A549 (cell line): ENCODE data around the gene EPB41L5. TPM values are rescaled to one million over a fixed set of nuclear protein-coding genes. Genes with fewer than 3 reads are reported as not detected.

Experiments used
- ATAC-seq, 2 experiments: fragments of 200-7000 bp in 1 of 2; fragments of >200 bp in 1 of 2; cut with Nextera tagmentation in 1 of 2; cut with Tn5 transposase in 1 of 2; 3 replicates each; pipeline versions ENCODE4 v1.8.0 to v1.9.1; 2018 to 2020; ENCODE audit warnings: mild to moderate bottlenecking in 1 of 2, moderate library complexity in 1 of 2
- CTCF ChIA-PET: fragments of 300-600 bp; sonication (Branson Sonifier 250); formaldehyde crosslinking; extraction: SDS; loops from one replicate; lab custom pipeline; 2021; ENCODE audit warnings: antibody characterized with exemption, inconsistent platforms; lab: Yijun Ruan, JAX
- POLR2A ChIA-PET: fragments of 350-600 bp; formaldehyde crosslinking; extraction: SDS; loops from one replicate; lab custom pipeline; 2021; ENCODE audit warnings: antibody characterized with exemption, inconsistent platforms; lab: Yijun Ruan, JAX
- DNase-seq, 2 experiments: peaks; one replicate each; pipeline versions ENCODE4 v3.0.0 to v3.0.0-alpha.2; 2011 to 2016; ENCODE audit warnings: low read depth in 1 of 2, low spot score in 1 of 2
- FAIRE-seq: peaks from 2 replicates; lab custom pipeline; 2011; peaks lifted over from hg19 to GRCh38; lab: Jason Lieb, UNC
- H3K27ac ChIP-seq, 2 experiments: fragments of >200 bp; sonication (Bioruptor Twin); formaldehyde crosslinking; 3 replicates each; pipeline ENCODE4 v1.5.1; 2016 to 2017
- H3K4me1 ChIP-seq: fragments of >200 bp; sonication (Bioruptor Twin); formaldehyde crosslinking; 3 replicates; pipeline ENCODE4 v1.6.1; 2016
- H3K4me2 ChIP-seq: fragments of >200 bp; sonication (Bioruptor Twin); formaldehyde crosslinking; 3 replicates; pipeline ENCODE4 v1.6.1; 2016
- H3K4me3 ChIP-seq: fragments of >200 bp; sonication (Bioruptor Twin); formaldehyde crosslinking; 3 replicates; pipeline ENCODE4 v1.5.1; 2016
- H3K9me3 ChIP-seq: fragments of >200 bp; sonication (Bioruptor Twin); formaldehyde crosslinking; 3 replicates; pipeline ENCODE4 v1.6.1; 2016
- BHLHE40 ChIP-seq: IDR thresholded peaks from 2 replicates; pipeline ENCODE4 v1.6.1; 2012; ENCODE audit warnings: low read depth, low read length, inconsistent platforms
- CHD4 ChIP-seq: fragments of 200-600 bp; sonication (generic); IDR thresholded peaks from 2 replicates; pipeline ENCODE4 v1.6.1; 2016; ENCODE audit warnings: antibody characterized with exemption, mild to moderate bottlenecking, borderline replicate concordance
- ESRRA ChIP-seq: fragments of 150-350 bp; IDR thresholded peaks from 2 replicates; pipeline ENCODE4 v1.6.1; 2014; ENCODE audit warnings: mild to moderate bottlenecking, low read length, borderline replicate concordance
- FOSB ChIP-seq: fragments of 250-450 bp; sonication (Bioruptor Pico); IDR thresholded peaks from 2 replicates; pipeline ENCODE4 v1.5.0; 2020; ENCODE audit warnings: mild to moderate bottlenecking, moderate library complexity
- FOSL2 ChIP-seq, 2 experiments: fragments of 450-650 bp in 1 of 2; fragments of >200 bp in 1 of 2; sonication (Bioruptor Twin) in 1 of 2; formaldehyde crosslinking; IDR thresholded peaks; 2 replicates each; pipeline versions ENCODE4 v1.5.0 to v1.6.1; 2016 to 2020; ENCODE audit warnings: mild to moderate bottlenecking in 1 of 2, moderate library complexity in 1 of 2
- GATA3 ChIP-seq: IDR thresholded peaks from 2 replicates; pipeline ENCODE4 v1.6.1; 2012; ENCODE audit warnings: borderline replicate concordance
- KDM1A ChIP-seq: fragments of 200-600 bp; sonication (generic); IDR thresholded peaks from 2 replicates; pipeline ENCODE4 v1.6.1; 2016; ENCODE audit warnings: low read depth, mild to moderate bottlenecking
- MYC ChIP-seq: IDR thresholded peaks from 2 replicates; pipeline ENCODE4 v1.6.1; 2012; ENCODE audit warnings: mild to moderate bottlenecking, inconsistent platforms, low read length, improper control_type of control experiment, borderline replicate concordance
- NPAS2 ChIP-seq: fragments of 250-450 bp; sonication (Bioruptor Pico); IDR thresholded peaks from 2 replicates; pipeline ENCODE4 v1.8.0; 2022; ENCODE audit warnings: mild to moderate bottlenecking, moderate library complexity, borderline replicate concordance
- NR3C1 ChIP-seq: fragments of >200 bp; sonication (Bioruptor Twin); formaldehyde crosslinking; IDR thresholded peaks from 3 replicates; pipeline ENCODE4 v1.6.1; 2017
- PHF8 ChIP-seq: fragments of 200-600 bp; sonication (generic); IDR thresholded peaks from 2 replicates; pipeline ENCODE4 v1.6.1; 2016; ENCODE audit warnings: low read depth, mild to moderate bottlenecking, antibody characterized with exemption, moderate library complexity, borderline replicate concordance
- POLR2A ChIP-seq: IDR thresholded peaks from 2 replicates; pipeline ENCODE4 v1.6.1; 2012; ENCODE audit warnings: mild to moderate bottlenecking, low read length
- POLR2AphosphoS2 ChIP-seq: conservative IDR thresholded peaks from 2 replicates; pipeline ENCODE4 v1.6.1; 2012; ENCODE audit warnings: low read length, improper control_type of control experiment, inconsistent platforms
- RAD21 ChIP-seq, 2 experiments: fragments of >200 bp in 1 of 2; sonication (Bioruptor Twin) in 1 of 2; formaldehyde crosslinking in 1 of 2; IDR thresholded peaks in 1 of 2; conservative IDR thresholded peaks in 1 of 2; 2 replicates in 1 of 2; 3 replicates in 1 of 2; pipeline ENCODE4 v1.6.1; 2012 to 2018; ENCODE audit warnings: inconsistent platforms in 1 of 2
- RARB ChIP-seq: fragments of 250-450 bp; sonication (Bioruptor Pico); IDR thresholded peaks from 2 replicates; pipeline ENCODE4 v1.8.0; 2021; ENCODE audit warnings: mild to moderate bottlenecking, moderate library complexity
- RFX5 ChIP-seq: fragments of 450-650 bp; IDR thresholded peaks from 2 replicates; pipeline ENCODE4 v1.7.1; 2014; ENCODE audit warnings: antibody characterized with exemption, mild to moderate bottlenecking, moderate library complexity
- SMC3 ChIP-seq: fragments of >200 bp; sonication (Bioruptor Twin); formaldehyde crosslinking; IDR thresholded peaks from 3 replicates; pipeline ENCODE4 v1.6.1; 2018; ENCODE audit warnings: inconsistent platforms
- TFCP2L1 ChIP-seq: fragments of 250-450 bp; sonication (Bioruptor Pico); IDR thresholded peaks from 2 replicates; pipeline ENCODE4 v1.5.0; 2021; ENCODE audit warnings: mild to moderate bottlenecking
- TP53 ChIP-seq: fragments of 250-450 bp; sonication (Bioruptor Pico); IDR thresholded peaks from 2 replicates; pipeline ENCODE4 v1.5.0; 2021; ENCODE audit warnings: mild to moderate bottlenecking, moderate library complexity
- ZNF302 ChIP-seq: fragments of 250-450 bp; sonication (Bioruptor Pico); IDR thresholded peaks from 2 replicates; pipeline ENCODE4 v1.9.0; 2021; ENCODE audit warnings: inconsistent platforms, mild to moderate bottlenecking, moderate library complexity
- WGBS: methylation state at CpG from one replicate; pipeline ENCODE4 v1.1.6; 2017; ENCODE audit errors: missing lambda C conversion rate; 5-methylcytosine and 5-hydroxymethylcytosine counted together
- polyA plus RNA-seq, 4 experiments: library from polyadenylated mRNA; depleted of rRNA in 3 of 4; stranded (reverse); fragments of >200 nt; fragmentation: RNase III in 1 of 4; extraction: RNeasy Plus Mini Kit Qiagen cat#74134 plus additional on column Dnase treatment in 1 of 4; gene quantifications; 2 replicates in 3 of 4; 3 replicates in 1 of 4; pipeline ENCODE4 v1.2.3, GENCODE V29; 2011 to 2017
- TF ChIP-seq, protein P1 (sequence below): fragments of 250-450 bp; sonication (Bioruptor Pico); IDR thresholded peaks from 2 replicates; pipeline ENCODE4 v1.5.0; 2021; ENCODE audit warnings: mild to moderate bottlenecking, moderate library complexity, borderline replicate concordance
- TF ChIP-seq, protein P2 (sequence below): fragments of 150-350 bp; IDR thresholded peaks from 2 replicates; pipeline ENCODE4 v1.6.1; 2014; ENCODE audit warnings: low read depth, mild to moderate bottlenecking, low read length

EPB41L5 gene
- polyA plus RNA-seq, 2 of the 4 experiments (the other 2 are of a cell fraction) = 5.8 to 33.0 TPM

DNA sequence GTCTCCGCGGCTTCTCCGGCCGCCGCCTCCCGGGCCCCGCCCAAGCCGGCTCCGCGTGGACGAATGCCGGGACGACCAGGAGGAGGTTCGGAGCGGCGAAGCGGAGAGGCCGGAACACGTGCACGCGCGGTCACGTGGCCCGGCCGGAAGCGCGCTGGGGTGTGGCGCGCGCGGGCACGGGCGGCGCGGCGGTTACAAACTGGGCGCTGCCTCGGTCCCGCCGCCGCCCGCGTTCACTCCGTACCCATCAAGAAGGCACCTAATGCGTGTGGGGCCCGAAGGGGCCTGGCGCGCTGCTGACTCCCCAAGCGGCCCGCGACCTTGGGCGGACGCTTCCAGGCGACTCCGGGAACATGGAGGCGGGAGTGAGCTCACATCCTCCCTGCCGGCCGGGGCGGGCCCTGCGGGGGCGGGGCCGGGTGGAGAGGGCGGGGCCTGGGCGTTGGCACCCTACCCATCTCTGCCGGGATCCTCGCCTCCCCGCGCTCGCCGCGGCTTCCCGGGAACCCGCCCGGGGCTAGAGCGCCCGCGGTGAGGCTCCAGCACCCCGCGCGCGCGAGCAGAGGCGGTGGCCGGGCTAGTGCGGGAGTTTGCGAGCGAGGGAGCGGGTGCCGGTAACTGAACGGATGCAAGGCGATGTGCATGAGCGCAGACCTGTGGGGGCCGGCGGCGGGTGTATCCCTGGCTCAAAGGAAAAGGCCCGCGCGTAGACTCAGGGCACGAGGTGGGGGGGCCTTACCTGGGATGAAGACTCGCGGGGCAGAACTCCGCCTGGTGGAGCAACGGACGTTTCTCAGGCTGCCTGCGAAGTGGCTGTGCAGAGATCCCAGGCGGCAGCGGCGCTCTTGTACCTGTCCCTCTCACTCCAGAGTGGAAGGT lies 210.4 kb downstream of the EPB41L5 start, which contains the start of gene TMEM185B (continued):
- TF ChIP-seq ESRRA = no peak
- TF ChIP-seq FOSB = no peak
- peak; percentile 11; the same call in 1 of the 2 replicates for TF ChIP-seq GATA3
- no peak for TF ChIP-seq NR3C1
- no peak for TF ChIP-seq RARB (CRISPR knock-in tag)
- TF ChIP-seq KDM1A = no peak
- peak; percentile 20 to 54; a peak in 4 of 5 replicates for TF ChIP-seq RAD21 (conservative IDR thresholded peaks at IDR 0.05 in 1 of 2, IDR thresholded peaks at IDR 0.05 in 1 of 2)
- TF ChIP-seq, all 56 proteins: peak for 23

DNA sequence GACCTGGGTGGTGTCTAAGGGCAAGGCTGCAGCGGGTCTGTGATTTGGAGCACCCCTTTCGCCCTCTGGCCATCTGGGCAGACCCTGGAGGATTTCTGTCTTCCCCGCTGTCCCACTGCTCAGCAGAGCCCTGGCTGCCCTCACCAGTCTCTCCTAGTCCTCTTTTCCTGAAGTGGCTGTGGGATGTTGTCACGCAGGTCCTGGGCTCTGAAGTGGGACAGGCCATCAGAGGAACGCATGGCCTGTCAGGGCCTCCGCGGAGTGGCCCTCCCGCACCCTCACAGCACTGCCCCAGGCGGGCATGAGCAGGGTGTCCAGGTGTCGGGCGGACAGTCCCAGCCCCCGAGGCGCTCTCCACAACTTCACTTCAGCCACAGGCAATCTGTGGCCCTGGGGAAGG lies 211.4 kb downstream of the EPB41L5 start:
- H3K4me3 ChIP-seq = peak overlapping the region; percentile 48
- H3K27ac ChIP-seq = peak overlapping the region; percentile 93 to 94
- H3K9me3 ChIP-seq = no peaks in the 10 kb centered on the region
- POLR2A ChIA-PET = interaction anchor here (1.1 kb wide), 1 partner anchor 28 kb away, joined by 3 read pairs; the partner anchor contains the start of gene RALB
- H3K4me1 ChIP-seq = peaks cover 22% of the 10 kb centered on the region
- 98% methylated on average over 8 of the region's 13 CpGs for WGBS
- H3K4me2 ChIP-seq = peak overlapping the region; percentile 88
- FAIRE-seq (no peak), DNase-seq (no peak), ATAC-seq (no peak)
- CTCF ChIA-PET = interaction anchor here (0.7 kb wide), 1 partner anchor 18 kb away, joined by 4 read pairs; no protein-coding TSS in a partner anchor
- TF ChIP-seq RARB (CRISPR knock-in tag) = no peak

DNA sequence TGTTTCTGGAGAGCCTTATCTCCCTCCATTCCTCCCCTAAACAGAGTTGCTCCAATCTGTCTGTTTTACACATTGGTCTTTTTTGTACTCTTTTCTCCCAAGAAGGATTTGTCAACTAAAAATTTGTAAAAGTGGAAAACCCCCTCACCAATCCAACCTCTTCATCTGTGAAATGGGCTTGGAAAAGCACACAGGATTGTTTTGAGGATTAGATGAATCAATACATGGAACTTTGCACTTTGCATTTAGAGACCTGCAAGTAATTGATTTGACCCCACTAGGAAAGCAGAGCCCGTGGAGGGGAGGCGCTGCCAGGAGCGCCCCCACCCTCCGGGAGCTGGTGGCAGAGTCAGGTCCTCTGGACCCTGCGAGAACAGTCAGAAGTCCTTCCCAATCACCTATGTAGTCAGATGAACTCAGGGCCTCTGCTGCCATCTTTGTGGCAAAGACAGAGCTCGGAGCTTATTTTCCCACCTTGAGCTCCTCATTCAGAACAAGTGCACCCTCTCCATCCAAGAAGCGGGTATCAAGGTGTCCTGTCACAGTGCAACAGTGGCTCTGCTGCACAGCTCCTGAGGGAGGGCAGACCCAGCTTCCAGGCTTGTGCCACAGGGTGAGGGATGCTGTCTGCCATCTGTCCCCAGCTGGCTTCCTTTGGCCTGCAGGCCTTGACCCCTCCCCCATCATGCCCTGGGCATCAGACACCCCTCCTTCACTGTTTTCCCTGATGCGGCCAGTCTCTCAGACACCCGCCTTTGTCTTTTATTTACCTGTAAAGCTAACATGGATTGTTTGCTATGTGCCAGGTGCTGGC lies 212.1 kb downstream of the EPB41L5 start:
- no peak overlapping the region; the same call in 2 of the 3 replicates for H3K4me2 ChIP-seq
- CTCF ChIA-PET = interaction anchor here (1.3 to 1.4 kb wide), 3 partner anchors 19 to 30 kb away, joined by 3 read pairs; no protein-coding TSS in a partner anchor
- no peak for FAIRE-seq
- TF ChIP-seq SMC3 = no peak
- TF ChIP-seq POLR2AphosphoS2 = no peak
- no peak for TF ChIP-seq BHLHE40
- no peak for TF ChIP-seq TFCP2L1
- TF ChIP-seq, protein P1, sequence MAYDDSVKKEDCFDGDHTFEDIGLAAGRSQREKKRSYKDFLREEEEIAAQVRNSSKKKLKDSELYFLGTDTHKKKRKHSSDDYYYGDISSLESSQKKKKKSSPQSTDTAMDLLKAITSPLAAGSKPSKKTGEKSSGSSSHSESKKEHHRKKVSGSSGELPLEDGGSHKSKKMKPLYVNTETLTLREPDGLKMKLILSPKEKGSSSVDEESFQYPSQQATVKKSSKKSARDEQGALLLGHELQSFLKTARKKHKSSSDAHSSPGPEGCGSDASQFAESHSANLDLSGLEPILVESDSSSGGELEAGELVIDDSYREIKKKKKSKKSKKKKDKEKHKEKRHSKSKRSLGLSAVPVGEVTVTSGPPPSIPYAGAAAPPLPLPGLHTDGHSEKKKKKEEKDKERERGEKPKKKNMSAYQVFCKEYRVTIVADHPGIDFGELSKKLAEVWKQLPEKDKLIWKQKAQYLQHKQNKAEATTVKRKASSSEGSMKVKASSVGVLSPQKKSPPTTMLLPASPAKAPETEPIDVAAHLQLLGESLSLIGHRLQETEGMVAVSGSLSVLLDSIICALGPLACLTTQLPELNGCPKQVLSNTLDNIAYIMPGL (CRISPR knock-in tag) = no peak
- TF ChIP-seq CHD4 = no peak
- no peak for TF ChIP-seq POLR2A
- no peak for TF ChIP-seq FOSL2 (IDR thresholded peaks at IDR 0.05)
- no peak for TF ChIP-seq FOSL2 (CRISPR knock-in tag; IDR thresholded peaks at IDR 0.05)
- TF ChIP-seq RFX5 = no peak
- TF ChIP-seq NPAS2 (CRISPR knock-in tag) = no peak
- no peak for TF ChIP-seq ZNF302 (CRISPR knock-in tag)
- no peak for TF ChIP-seq PHF8
- TF ChIP-seq, protein P2, sequence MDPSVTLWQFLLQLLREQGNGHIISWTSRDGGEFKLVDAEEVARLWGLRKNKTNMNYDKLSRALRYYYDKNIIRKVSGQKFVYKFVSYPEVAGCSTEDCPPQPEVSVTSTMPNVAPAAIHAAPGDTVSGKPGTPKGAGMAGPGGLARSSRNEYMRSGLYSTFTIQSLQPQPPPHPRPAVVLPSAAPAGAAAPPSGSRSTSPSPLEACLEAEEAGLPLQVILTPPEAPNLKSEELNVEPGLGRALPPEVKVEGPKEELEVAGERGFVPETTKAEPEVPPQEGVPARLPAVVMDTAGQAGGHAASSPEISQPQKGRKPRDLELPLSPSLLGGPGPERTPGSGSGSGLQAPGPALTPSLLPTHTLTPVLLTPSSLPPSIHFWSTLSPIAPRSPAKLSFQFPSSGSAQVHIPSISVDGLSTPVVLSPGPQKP = no peak
- TF ChIP-seq FOSB = no peak
- no peak for TF ChIP-seq MYC
- no peak for TF ChIP-seq TP53
- POLR2A ChIA-PET = interaction anchor here (1.1 kb wide), 1 partner anchor 27 kb away, joined by 3 read pairs; the partner anchor contains the start of gene RALB
- H3K9me3 ChIP-seq = no peaks in the 10 kb centered on the region
- peak overlapping the region in 1 of 2 experiments; percentile 93; a peak in 1 of 6 replicates for H3K27ac ChIP-seq
- no peak for ATAC-seq
- DNase-seq = no peak
- H3K4me1 ChIP-seq = peaks cover 23% of the 10 kb centered on the region
- H3K4me3 ChIP-seq = no peak overlapping the region
- WGBS = 90% methylated on average over 9 of the region's 9 CpGs
